Stimulated activated CD4-positive, alpha-beta T cell treated with anti-CD3 and anti-CD28 coated beads, Interleukin-15, amount 100 ng/mL, for 48 hours (primary cell): ENCODE results near the gene OPN1MW.
A peak's percentile ranks its signal among the peaks of the same experiment; 100 is the strongest.
"Not testable (repeated sequence)": the region's sequence is repeated elsewhere in the genome, so short reads cannot be mapped to it uniquely, and the experiment has no call there.

Experiments
- DNase-seq, 2 donors: peaks; one replicate each; pipeline ENCODE4 v3.0.0-alpha.2; 2020; ENCODE audit warnings: low read depth in 2 of 2

Gene OPN1MW

GRCh38 chrX:154182296-154182695, at the start of gene OPN1MW:
TSS of gene OPN1MW (plus strand) at chrX:154182596. CDS start at chrX:154182678, 82 bp downstream.
- not testable (repeated sequence) for DNase-seq

GRCh38 chrX:154135458-154136229, 46.8 kb upstream of the OPN1MW start:
- no peak for DNase-seq

- DNase-seq = peak; percentile 36 to 65
Observed at GRCh38 chrX:154136627-154137161, 45.7 kb upstream of the OPN1MW start.

GRCh38 chrX:154138857-154139256, 43.5 kb upstream of the OPN1MW start:
- no peak for DNase-seq

GRCh38 chrX:154140206-154140605, 42.2 kb upstream of the OPN1MW start:
- DNase-seq = no peak

GRCh38 chrX:154140742-154141141, 41.7 kb upstream of the OPN1MW start:
- no peak for DNase-seq

GRCh38 chrX:154142386-154142785, 40.0 kb upstream of the OPN1MW start:
- no peak for DNase-seq

GRCh38 chrX:154142950-154143745, 39.2 kb upstream of the OPN1MW start:
- no peak for DNase-seq

- DNase-seq = not testable (repeated sequence)
Observed at GRCh38 chrX:154144010-154144409, 38.4 kb upstream of the OPN1MW start, which contains the start of gene OPN1LW. TSS of gene OPN1LW (plus strand) at chrX:154144243. CDS start at chrX:154144284, 41 bp downstream.

GRCh38 chrX:154151030-154151429, 31.4 kb upstream of the OPN1MW start:
- DNase-seq = not testable (repeated sequence)

GRCh38 chrX:154156221-154156620, 26.2 kb upstream of the OPN1MW start:
- DNase-seq = not testable (repeated sequence)

GRCh38 chrX:154157207-154157606, 25.2 kb upstream of the OPN1MW start:
- DNase-seq = not testable (repeated sequence)

- DNase-seq = not testable (repeated sequence)
Observed at GRCh38 chrX:154159345-154159744, 23.1 kb upstream of the OPN1MW start.

GRCh38 chrX:154164902-154165301, 17.5 kb upstream of the OPN1MW start:
- not testable (repeated sequence) for DNase-seq

GRCh38 chrX:154168384-154168783, 14.0 kb upstream of the OPN1MW start:
- not testable (repeated sequence) for DNase-seq

- DNase-seq = not testable (repeated sequence)
Observed at GRCh38 chrX:154172535-154172943, 9.9 kb upstream of the OPN1MW start.

- DNase-seq = not testable (repeated sequence)
Observed at GRCh38 chrX:154174356-154174755, 8.0 kb upstream of the OPN1MW start.

- not testable (repeated sequence) for DNase-seq
Observed at GRCh38 chrX:154183794-154184193, 1.4 kb downstream of the OPN1MW start.

GRCh38 chrX:154192846-154193245, 10.4 kb downstream of the OPN1MW start:
- DNase-seq = not testable (repeated sequence)

GRCh38 chrX:154194316-154194715, 11.9 kb downstream of the OPN1MW start:
- not testable (repeated sequence) for DNase-seq

GRCh38 chrX:154196466-154196865, 14.1 kb downstream of the OPN1MW start:
- DNase-seq = not testable (repeated sequence)
